C1 segment of cervical spinal cord (tissue), 14 donors: ENCODE measurements around the gene SMURF2.

Experiments used
- DNase-seq, 14 donors: peaks; one replicate each; lab custom pipeline; 2025; lab: John Stamatoyannopoulos, UW

Gene SMURF2

GRCh38 chr17:64504769-64505339, 157.3 kb downstream of the SMURF2 start:
- no peak for DNase-seq

GRCh38 chr17:64503821-64504768, 158.0 kb downstream of the SMURF2 start:
- DNase-seq: no peak

- DNase-seq: no peak
Measured at GRCh38 chr17:64503341-64503740, 158.8 kb downstream of the SMURF2 start.

GRCh38 chr17:64502809-64503208, 159.3 kb downstream of the SMURF2 start:
- DNase-seq: no peak

GRCh38 chr17:64502021-64502420, 160.1 kb downstream of the SMURF2 start:
- DNase-seq: no peak

GRCh38 chr17:64500862-64501765, 161.0 kb downstream of the SMURF2 start:
- DNase-seq: no peak

- DNase-seq: no peak
Measured at GRCh38 chr17:64500487-64500859, 161.6 kb downstream of the SMURF2 start.

GRCh38 chr17:64499805-64500486, 162.2 kb downstream of the SMURF2 start:
- DNase-seq: no peak

GRCh38 chr17:64498308-64499203, 163.6 kb downstream of the SMURF2 start:
- DNase-seq: no peak

GRCh38 chr17:64497565-64498035, 164.5 kb downstream of the SMURF2 start:
- no peak for DNase-seq

- peak; percentile 18 to 93 (median 79) for DNase-seq
Measured at GRCh38 chr17:64496786-64497564, 165.1 kb downstream of the SMURF2 start, which contains the start of gene POLG2. Gene POLG2, minus strand, starts transcription at chr17:64497054. Its CDS starts 86 bp downstream, at chr17:64496968.

- DNase-seq: no peak
Measured at GRCh38 chr17:64496348-64496785, 165.7 kb downstream of the SMURF2 start.
